T1000 (cell line): Measurements from ENCODE around the gene IFIH1.

Experiments
- DNase-seq: peaks from one replicate; lab custom pipeline; 2025; ENCODE audit warnings: mixed read lengths; lab: John Stamatoyannopoulos, UW

IFIH1 gene

DNA sequence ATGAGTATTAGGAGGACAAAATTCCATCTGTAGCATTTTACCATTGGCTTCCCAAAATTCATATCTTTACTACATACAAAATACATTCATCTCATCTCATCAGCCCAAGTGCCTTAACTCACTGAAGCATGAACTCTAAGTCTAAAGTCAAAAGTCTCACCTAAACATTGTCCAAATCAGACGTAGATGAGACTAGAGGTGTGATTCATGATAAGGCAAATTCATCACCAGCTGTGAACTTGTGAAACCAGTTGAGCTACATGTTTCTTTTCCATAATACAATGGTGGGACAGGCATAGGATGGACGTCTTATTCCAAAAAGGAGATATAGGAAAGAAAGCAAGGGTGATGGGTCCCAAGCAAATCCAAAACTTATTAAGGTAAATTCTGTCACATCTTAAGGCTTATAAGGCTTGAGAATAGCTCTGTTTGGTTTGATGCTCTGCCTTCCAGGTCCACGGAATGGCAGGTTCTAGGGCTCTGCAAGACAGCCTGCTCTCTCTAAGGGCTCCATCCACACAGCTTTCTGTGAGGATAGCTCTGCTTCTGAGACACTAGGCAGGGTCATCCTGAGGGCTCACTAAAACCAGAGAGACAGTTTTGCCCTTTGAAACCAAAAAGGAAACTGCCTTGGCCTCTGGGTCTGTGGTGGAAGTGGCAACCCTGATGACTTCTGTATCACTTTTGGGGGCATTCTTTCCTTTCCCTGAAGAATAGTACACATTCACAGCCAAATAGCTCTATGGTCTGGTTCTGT, 9.6 kb downstream of the IFIH1 start:
- DNase-seq = no peak

DNA sequence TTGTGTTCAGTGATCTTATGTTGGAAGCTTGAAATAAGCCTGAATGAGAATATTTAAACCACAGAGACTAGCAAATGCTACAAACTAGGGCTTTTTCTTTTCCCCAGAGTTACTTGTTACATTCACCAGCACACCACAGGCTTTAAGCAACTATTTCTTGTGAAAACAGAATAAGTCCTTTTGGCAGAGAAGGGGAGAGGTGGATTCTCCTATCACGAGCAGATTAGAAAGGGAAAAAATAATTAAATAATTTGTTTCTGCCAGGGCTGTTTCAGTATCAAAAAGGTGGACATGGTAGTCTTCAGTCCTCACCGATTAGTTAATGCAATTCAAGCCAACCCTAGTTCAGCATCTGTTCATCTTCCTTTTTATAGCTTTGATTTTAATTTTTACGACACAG, 12.6 kb downstream of the IFIH1 start:
- no peak for DNase-seq

DNA sequence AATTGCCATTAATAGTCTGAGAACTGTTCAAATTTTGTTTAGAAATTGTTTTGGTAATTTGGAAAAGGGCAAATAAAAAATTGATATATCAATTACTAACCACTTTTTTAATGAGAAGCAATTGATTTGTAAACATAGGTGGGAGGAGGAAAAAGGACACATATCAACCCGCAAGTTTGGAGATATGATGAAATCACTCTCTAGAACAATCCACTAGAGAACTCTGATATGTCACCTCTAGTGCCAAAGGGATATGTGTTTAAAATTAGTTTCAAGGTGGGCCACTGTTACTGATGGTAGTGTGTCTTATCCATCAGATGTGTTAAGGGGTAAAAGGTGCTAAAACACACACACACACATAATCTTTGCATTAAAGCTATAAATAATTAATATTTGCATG, 16.6 kb downstream of the IFIH1 start:
- no peak for DNase-seq

DNA sequence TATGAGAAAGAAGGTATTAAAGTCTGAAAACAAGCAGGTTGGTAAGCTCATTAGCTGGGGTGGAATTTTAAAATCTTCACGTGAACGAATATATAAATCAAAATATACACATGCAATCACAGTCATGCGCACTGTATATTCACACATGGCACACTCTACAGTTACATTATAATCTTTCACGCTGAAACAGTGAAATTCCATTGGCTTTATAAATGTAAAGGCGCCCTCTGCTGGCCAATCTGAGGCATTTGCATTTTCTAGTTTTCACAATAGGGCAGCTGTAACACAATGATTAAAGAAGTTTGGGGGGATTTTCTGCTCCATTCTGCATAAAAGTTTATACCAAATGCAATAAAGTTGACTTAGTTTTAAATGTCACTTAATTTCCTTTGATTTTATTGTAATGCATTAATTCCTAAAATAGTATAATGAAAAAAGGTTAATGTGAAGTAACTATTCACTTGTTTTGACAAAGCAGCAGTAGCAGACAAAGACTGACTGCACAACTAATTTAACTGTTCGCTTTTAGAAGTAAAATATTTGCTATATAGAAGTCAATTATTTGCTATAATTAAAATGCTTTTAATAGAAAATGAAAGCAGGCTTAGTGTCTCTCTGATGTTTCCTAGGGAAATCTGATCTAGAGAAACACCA, 17.2 kb downstream of the IFIH1 start:
- no peak for DNase-seq

DNA sequence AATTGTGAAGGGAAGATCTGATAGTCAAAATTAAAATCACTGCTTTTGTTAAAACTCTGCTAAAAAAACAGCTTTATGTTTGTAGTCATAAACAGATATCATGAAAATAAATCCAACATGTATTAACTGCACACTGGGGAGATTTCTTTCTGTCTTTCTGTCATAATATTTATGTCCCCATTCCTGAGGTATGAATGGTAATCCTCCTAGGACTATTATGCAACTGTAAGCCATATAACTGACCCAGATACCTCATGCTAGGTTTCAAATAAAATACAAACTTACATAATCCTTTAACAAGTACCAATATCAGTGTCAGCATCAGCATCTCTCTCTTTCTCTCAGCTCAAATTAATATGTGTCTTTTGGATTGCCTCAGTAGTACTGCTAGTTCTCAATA, 18.2 kb downstream of the IFIH1 start:
- no peak for DNase-seq

DNA sequence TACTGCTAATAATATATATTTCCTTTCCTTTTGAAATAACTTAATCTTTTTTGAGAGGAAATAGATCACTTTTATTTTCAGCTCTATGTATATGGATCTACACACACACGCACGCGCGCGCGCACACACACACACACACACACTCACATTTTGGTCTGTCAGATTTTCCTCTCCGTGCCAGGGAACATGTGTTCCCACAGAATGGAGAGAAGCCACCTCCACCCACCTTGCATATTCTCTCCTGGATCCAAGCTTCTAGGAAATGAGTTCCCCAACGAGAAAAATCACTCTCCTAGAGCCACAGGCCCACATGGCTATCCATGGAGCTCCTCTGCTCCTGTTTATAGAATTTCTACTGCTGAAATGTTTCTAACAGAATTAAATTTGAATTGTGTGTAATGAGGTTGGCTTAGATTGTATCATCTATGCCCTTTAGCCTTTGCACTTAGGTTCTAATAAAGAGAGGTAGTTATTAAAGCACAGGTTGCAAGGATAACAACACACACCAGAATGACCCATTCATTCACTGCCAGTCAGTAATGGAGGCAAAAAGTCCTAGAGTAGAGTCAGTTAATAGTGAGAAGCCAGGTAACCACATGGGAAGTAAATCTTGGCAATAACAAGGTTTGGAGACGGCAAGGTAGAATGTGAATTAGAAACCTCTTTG, 19.7 kb downstream of the IFIH1 start:
- no peak for DNase-seq

DNA sequence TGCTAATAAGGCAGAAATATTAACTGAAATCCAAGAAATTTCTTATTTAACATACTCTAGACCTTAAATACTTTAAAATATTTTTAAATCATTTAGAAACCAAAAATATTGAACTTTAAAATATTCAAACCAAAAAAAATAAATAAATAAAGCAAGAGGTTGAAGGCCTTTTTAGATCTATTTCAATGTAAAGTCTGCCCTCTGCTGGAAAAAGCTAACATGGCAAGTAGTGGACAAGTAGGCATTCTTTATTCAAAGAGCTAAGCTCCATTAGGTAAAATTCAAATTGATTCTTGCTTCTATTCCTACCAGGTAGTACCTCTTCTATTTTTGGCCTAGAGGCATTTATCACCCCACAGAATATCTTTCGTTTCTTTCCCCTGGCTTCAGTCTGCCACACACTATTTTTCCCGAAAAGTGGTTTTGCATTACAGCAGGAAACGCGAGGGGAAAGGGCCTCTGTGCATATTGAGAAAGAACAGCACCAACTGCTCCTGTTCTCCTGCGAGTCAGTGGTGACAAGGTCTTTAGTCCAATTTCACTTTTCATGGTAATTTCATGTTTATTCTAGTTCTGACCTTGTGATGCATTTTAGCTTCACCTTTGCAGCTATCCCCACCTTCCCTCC, 20.4 kb downstream of the IFIH1 start:
- no peak for DNase-seq

DNA sequence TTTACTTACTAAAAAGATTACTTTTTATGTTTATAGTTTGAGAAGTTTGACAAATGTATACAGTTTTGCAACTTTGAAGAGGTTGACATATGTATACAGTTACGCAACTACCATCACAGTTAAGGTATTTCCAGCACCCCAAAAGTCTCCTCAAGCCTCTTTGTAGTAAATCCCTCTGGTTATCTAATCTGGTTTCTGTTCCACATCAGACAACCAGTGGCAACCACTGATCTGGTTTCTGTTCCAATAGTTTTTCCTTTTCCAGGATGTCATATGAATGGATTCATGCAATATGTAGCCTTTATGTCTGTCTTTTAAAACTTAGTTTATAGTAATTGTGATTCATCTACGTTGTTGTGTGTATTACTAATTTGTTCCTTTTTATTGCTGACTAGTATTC, 23.5 kb downstream of the IFIH1 start:
- DNase-seq = no peak

DNA sequence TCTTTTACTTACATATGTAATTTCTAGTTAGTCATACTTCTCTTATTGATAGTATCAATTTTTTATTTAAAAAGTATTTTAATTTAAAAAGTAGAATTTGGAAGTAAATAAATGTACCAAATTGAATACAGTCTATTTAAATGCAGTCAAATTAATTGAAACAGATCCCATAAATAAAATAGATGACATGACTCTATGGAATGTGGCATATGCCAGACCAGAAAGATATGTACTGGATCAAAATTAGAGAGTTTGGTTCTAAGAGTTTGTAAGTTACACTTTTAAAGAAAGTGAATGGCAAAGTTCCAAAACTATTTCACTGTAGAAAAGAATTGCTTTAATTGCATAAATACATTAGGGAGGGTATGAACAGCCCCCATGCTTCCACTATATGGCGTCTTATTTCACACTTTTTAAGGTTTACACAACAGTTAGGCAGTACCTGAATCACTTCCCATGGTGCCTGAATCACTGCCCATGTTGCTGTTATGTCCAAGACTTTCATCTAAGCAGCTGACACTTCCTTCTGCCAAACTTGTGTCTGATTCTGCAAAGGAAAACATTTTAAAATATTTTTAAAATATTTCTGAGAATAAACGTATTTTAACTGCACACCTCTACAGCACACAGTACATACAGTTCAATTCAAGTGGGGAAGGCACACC, 25.2 kb downstream of the IFIH1 start:
- DNase-seq = no peak

DNA sequence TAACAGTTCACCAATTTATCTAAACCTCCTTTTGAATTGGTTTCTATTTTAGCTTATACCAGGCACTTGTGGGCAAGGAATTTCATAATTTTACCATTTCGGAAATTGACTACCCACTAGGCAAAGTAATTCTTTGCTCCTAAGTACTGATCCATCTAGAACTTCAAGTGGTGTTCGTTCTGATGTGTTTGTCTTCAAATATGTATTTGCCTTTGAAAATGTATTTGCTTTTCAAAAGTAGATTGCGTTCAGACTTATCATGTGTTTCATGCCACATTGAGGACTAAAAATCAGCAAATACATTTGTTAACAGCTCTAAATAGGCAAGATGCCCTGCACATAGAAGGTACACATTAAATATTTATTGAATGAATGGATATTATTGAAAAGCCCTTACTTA, 26.7 kb downstream of the IFIH1 start:
- no peak for DNase-seq

DNA sequence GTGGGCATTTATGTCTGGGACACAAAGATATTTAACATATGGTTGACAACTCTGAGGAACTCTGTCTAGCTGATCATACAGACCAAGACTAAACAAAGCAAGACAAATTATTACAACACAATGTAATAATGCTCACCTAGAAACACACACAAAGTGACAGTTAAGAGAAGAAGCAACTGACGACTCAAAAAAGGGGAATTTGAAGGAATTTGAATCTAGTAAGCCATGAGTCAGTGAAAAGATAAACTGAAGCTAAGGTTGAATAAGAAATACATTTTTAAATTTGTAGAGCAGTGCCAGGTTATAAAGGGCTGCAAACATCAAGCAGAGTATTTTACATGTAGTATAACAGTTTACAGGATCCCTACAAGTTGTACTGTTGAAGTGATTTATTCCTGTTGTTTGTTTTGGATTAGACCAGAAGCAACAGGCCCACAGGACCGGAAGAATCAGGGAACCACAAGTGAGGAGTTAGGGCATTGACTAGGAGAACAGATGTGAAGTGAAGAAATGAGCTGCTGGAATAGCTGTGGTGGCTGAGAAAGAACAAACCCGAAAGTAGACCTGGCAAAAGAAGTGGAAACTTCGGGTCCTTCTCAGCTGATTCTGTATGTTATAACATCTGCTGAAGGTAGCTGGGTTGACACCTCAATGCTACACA, 35.6 kb downstream of the IFIH1 start:
- DNase-seq = no peak

DNA sequence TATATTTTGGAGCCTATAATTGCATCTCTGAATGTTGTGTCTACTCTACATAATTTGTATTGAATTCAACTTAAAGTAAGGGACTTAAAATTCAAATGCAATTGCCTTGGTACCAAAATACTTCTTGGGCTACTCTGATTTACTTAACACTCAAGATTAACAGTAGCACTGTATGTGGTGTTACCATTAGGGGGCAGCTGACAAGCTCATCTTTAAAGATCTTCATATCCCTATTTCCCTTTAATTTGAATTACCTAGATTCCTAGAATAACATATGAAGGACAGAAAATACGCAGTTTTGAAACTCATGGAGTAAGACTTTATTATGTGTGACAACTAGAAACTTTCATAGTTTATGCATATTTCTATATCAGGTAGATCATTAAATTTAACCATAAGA, 37.8 kb downstream of the IFIH1 start:
- no peak for DNase-seq

DNA sequence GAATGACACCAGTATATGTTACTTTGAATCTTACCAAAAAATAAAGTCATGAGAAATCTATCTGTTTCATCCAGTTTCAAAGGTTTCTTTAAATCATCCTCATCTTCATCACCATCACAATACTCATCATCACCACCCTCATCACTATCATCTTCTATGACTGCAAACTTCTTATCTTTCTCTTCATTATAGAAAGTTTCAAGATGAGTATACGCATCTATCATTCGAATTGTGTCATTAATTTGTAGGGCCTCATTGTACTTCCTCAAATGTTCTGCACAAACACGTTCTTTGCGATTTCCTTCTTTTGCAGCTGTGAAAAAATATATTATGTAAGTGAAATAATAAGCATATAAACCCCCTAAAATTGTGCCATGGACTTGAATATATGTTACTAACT, 41.1 kb downstream of the IFIH1 start:
- no peak for DNase-seq

DNA sequence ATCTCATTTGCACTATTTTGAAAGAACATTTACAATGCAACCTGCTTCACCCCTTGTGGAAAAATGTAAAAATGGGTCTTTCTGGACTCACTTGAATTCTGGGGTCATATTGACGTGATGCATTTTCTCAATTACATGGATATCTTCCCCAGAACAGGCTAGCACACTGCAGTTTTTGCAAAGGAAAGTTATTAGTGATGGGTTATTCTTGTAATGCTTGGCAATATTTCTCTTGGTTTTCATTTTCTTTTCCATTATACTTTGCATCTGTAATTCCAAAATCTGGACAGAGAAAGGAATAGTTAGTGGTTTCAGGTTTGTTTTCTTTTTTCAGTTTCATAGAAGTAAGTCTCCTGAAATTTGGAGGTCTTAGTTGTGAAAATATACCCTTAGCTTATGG, 50.5 kb downstream of the IFIH1 start:
- DNase-seq = no peak

DNA sequence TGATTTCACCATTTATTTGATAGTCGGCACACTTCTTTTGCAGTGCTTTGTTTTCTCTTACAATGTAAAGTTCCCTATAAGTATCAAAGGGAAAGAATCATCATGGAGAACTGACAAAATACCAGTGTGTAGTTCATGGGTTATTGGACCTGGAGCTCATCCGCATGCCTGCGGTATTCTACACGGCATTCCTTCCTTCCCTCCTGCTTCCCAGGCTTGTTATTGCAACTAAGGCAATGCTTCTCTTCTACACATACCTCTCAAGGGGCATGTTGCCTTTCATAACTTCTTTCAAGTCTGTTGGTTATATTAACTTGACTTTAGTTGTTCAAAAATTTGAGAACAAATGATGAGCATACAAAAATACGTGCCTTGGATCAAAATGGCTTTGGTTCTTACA, 51.0 kb downstream of the IFIH1 start:
- no peak for DNase-seq

DNA sequence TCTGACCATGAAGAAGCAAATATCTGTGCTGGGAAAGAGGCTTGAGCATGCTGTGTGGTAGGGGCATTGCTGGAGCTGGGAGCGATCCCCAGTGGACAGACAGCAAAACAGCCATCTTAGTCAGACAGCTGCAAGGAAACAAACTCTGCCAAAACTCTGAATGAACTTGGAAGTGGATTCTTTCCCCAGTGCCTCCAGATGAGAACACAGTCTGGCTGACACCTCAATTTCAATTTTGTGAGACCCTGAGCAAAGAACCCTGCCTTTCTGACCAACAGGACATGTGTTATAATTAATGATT, 52.1 kb downstream of the IFIH1 start:
- DNase-seq = no peak

DNA sequence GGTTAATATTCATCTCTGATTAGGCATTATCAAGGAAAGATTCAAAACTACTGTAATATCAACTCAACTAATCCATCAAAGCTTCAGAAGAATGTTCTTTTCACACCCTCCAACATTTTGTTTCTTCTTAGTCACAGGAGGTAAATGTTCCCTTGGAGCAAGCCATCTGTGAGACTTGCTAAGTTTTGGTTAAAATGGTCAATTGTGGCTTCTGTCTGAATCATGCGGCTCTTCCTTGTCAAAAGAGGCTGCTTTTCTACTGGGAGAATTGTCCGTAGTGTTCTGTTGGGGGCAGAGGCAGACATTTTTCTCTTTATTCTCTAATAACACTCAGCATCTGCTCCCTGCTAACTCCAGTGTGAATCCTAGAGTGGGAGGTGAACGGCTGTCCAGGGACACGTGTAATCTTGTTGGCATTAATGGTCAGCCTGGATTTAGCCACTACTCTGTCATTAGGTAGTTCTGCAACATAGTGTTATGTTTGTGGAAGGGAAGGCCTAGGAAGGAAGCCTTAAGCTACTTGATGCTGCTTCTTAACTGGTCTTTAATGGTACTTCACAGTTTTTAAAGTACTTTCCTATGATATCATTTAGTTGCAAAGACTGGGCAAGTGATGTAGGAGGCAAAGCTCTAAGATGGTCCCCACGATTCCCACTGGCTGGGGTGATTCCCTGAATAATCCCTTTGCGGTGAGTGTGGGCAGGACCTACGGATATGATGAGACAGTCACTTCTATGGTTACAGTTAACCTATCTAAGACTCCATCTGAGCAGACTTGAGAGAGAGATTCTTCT, 52.6 kb downstream of the IFIH1 start:
- DNase-seq = no peak

DNA sequence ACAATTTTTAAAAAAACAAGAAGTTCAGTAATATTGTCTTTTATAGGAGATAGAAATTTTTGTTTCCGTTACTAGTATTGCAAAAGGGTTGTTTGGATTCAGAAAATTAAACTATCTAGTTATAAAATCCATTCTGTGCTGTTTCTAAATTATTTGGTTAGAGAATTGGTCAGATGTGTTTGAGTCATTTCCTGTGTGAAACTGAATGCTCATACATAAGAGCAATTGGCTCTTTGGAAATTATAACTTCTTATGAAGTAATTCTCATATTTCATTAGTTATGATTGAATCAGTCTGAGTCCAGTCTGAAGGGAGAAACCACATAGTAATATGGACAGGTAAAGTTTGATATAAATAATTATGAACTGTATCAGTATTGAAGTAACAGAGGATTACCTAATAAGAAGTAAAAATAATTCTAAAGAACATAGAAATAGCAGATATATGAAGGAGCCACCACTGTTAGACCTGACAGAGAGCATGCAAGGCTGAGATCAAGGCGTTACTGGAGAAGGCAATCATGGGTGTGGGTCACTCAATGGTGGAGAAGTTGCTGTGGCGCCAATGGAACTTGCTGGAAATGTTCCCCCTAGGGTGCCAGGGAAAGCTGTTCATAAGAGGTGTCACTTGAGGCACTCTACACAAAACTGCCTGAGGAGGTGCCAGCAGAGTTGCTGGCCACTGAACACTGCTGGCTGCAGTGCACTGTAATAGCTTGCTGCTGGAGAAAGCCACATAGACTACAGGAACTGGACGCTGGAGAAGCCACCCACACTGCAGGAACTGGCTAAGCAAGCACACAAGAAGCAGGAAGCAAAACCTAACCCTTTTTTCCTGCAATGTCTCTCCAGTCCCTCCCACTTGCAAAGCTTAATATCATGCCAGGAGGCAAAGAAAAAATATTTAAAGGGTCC, 57.2 kb downstream of the IFIH1 start:
- DNase-seq = no peak

DNA sequence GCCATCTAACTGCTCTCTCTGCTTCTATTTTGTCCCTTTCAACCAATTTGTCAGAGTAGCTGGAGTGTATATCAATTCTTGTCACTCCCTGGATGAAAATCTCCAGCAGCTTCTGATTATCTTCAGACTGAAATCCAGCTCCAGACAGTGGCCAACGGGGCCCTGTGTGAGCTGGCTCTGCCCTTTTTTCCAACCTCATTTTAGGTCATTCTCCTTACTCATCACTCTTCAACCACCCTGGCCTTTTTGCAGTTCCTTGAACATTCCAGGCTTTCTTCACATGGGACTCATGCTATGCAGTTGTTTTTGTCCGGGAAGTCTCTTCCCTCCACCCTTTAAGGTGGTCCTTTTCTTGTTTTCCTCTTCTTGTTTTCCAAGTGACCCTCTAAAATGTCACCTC, 59.8 kb downstream of the IFIH1 start:
- DNase-seq = no peak

DNA sequence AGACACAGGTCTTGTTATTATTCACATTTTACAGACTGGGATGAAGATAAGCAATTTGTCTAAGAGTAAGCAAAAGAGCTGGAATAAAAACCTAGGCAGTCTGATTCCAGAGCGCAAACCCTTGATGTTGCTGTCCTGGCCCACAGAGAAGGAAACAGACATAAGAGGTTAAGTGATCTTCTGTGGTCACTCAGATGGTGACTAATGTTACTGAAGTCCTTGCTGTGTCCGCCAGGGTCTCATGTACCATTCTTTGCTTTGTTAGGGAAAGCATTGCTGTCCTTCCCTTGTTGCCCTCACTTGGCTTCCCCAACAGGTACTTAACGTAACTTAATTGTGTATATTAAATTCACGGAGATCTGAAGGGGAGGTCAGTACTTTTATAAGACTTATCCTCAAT, 60.3 kb downstream of the IFIH1 start:
- no peak for DNase-seq
